GM19238 (cell line): ENCODE measurements around the gene METTL23.

Source experiments
- DNase-seq: peaks from one replicate; pipeline ENCODE4 v3.0.0; 2011; ENCODE audit warnings: low spot score; ENCODE audit not compliant: insufficient read length

Gene METTL23

DNA sequence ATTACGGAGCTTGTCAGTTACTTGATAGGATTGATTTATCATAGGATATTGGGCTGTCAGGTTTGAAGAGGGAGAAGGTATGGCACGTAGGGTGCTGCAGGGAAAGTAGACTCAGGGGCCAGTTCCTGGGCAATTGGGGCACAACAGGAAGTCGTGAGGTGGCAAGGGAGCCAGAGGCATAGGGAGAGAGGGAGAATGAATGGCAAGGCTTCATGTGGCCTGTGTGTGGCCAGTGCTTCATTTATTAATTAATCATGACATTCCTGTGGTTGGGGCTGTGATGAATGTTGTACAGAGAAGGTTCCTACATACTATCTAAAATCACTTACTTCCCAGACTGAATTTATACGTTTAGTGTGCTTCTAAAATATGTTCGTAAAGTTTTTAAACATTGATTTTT, 30.6 kb downstream of the METTL23 start:
- no peak for DNase-seq

DNA sequence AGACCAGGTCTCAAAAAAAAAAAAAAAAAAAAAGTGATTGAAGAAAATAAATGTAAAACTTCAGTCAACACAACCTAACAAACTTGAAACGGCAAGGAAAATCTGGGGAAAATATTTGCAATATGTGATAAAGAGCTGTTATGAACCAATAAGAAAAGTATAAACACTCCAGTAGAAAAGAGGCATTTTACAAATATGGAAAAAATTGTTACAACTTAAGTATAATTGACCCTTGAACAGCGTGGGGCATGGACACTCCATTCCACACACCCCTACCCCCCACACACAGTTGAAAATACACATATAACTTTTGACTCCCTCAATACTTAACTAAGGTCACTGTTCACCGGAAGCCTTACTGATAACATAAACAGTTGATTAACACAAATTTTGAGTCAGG, 31.9 kb downstream of the METTL23 start:
- no peak for DNase-seq

DNA sequence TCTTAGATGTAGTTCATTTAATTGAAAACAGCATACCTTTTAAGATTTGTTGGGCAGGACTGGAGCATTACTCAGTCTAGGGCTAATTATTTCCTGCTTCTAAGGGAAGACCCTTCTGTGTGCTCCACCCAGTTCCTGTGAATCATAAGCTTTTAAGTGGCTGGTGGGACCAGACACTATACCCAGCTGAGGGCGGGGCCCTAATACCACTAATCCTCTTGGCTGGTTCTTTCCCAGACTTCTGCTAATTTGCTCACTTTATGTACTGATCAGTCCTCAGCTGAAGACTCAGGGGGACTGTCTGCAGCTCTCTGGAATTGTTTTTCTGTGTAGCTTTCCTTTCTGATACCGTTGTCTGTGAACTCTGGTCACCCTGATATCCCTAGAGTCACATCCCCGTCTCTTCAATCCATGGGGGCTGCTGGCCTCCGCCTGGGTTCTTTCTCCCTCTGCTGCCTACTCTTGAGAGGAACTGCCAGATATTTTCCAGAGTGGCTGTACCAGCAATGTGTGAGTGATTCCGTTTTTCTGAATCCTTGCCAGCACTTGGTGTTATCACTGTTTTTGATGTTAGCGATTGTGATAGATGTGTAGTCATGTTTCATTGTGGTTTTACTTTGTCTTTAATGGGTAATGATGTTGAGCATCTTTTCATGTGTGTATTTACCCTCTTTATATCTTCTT, 46.3 kb downstream of the METTL23 start:
- no peak for DNase-seq

DNA sequence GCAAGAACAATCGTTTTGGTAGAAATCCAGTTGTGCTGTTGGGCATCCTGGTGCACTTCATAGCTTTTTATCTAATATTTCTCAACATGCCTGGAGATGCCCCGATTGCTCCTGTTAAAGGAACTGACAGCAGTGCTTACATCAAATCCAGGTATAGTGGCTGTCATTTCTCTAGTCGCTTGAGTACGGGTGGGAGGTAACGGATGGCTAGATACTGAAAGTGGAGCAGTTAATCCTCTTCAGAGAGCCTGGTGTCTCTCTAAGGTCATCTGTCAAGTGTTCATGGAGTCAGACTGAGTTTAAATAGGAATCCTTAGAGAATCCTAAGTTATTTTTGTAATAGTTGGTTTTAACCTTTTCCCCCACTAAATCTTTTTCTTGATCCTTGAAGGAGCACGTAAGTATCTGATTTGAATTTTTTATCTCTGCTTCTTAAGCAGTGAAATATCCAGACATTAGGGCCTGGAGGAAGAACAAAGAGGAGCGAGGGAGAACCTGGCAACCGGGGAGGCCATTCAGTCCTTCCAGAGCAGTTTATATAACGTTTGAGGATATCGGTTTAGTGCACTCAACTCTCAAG, 48.5 kb downstream of the METTL23 start:
- no peak for DNase-seq

DNA sequence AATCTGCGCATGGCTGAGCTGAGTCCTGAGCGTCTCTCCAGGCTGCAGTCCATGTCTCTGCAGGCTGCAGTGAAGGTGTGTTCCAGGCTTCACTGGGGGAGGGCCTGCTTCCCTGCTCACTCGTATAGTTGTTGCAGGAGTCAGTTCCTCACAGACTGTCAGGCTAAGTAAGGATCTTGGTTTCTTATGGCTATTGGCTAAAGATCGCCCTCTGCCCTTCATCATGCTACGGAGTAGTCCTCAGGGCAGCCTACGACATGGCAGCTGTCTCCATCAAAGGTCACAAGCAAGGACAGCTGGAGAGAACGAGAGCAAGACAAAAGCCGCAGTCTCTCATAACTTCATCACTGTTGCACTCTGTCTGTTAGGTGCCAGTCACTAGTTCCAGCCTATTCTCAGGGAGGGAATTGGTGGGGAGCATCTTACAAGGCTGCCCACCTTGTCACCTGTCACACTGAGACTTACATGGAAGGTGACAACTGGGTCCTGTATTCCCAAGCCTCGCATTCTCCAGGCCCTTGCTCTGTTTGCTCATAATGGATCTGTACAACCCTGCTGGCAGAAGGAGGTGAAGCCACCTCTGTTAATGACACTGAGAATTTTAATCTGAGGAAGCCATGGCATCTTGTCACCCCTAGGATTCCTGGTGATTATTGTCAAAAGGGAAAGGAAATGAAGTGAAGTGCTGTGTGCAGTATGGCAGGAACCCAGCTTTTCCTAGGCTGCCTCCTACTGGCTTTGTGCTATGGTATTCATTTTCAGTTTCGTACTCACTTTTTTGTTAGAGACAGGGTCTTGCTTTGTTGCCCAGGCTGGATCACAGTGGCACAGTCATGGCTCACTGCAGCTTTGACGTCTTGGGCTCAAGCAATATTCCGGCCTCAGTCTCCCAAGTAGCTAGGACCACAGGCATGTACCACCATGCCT, 54.7 kb downstream of the METTL23 start:
- no peak for DNase-seq

DNA sequence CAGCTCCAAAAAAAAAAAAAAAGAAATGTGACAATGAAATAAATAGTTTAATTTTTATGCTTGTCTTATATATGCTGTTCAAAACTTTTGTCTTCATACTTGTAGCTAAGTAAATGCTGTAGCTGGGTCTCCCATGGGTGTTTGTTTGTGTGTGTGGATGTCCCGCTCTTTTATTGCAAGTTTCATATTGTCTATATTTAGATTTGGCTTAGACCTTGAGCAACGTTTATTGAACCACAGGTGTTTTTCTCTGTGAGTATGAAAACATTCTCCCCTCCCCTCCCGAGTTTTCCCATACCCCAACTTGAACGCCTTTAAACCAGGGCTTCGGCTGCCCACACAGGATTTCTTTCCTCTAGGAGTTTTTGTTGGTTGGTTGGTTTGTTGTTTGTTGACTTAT, 56.5 kb downstream of the METTL23 start:
- DNase-seq: no peak
